HG03280 (cell line): ENCODE measurements around the gene PKHD1.

Source experiments
- ATAC-seq: cut with Tn5 transposase; IDR thresholded peaks from one replicate; pipeline ENCODE4 v1.9.1; 2021; ENCODE audit warnings: mild to moderate bottlenecking, moderate library complexity; ENCODE audit not compliant: unreplicated experiment

Gene PKHD1

GRCh38 chr6:52049252-52050050 lies 38.0 kb downstream of the PKHD1 start:
- no peak for ATAC-seq

DNA sequence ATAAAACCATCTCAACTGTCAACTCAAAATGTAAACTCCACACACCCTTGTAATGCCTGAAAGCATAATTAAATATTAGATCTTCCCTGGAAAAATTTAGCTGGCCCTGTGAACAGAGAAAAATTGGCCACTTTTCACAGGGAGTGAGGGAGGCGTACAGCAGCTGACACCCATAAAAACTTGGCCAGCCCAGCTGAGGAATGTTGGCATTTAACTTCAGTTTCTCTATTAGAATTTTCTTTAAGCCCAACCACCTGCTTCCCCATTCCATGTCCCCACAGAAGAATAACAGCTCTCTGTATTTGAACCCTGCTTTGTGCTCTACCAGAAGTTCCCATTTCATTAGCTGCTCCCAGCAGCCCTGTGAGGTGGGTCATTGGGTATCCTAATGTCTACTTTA lies 41.0 kb downstream of the PKHD1 start:
- ATAC-seq: no peak

DNA sequence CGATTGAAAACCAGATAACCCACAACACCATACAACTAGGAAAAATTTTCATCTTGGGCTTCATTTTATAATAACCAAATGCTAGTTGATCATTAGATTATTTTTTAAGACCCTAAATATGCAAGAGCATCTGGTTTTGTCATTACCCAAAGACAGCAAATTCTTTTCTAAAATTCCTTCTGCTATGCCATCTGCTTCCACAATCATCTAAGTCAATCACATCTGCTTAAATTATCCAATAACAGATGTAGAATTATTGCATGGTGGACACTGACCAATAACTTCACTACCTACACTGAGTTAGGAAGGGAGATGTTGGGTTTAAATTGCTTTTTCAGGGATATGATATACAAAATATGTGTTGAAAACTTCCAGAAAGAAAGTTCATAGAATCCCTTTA lies 41.9 kb downstream of the PKHD1 start:
- ATAC-seq: no peak

DNA sequence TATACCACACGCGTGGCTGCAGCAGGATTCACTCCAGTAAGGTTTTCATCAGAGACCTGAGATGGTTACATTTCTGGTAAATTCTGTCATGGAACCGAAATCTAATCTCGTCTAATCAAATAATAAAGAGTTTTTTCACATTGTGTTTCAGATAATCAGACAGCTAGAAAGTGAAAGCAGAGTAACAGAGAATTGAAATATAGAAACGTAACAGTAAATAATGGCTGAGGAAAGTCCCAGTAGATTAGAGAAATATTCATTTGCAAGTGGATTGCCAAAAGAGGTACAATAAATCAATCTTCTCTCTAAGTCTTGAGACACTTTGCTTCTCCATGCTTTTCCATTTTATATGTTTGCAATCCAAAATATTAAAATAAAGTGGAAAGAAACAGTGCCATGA lies 42.4 kb downstream of the PKHD1 start:
- ATAC-seq: no peak

- ATAC-seq: no peak
Measured at GRCh38 chr6:52042141-52042885, 45.1 kb downstream of the PKHD1 start.

DNA sequence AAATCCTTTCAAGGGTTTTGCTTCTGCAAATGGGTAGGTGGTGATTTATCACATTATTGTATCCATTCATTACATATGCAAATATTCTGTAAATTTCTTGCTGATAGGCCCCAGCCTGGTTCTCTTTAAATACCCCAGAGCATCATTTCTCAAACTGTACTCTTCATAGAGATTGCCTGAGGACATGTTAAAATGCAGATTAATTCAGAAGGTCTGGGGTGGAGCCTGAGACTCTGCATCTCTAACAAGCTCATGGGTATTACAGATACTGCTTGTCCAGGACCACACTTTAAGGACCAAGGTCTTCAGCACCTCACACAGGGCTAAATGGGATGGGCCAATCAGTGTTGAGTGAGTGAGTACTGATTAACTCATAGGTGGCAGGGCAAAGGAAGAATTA lies 46.3 kb downstream of the PKHD1 start:
- ATAC-seq: no peak

GRCh38 chr6:52027699-52028098 lies 59.7 kb downstream of the PKHD1 start:
- ATAC-seq: no peak

DNA sequence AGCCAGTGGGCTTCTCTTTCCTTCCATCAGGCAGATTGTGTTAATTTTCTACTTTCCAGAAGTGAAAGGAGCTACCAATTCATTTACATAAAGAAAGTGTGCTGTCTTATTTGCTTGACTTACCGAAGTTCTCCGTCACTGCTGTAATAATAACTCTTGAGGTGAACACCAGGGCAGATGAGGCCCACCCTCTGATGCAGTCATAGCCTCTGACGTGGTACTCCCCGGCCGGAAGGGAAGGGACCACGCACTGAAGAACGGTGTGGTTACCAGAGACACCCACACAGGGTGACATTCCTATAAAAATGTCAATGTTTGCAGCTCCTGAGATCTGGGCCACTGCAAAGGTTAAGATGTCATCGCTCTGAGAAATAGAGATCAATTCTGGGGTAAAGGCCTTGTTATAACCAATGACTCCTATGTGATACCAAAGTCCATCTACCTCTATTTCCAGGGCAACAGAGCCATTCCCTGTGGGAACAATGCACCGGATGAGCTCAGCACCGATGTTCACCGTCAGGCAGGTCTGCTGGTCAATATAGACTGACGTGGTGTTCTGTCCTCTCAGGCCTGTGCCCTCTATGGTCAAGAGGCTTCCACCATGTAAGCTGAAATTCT lies 62.9 kb downstream of the PKHD1 start:
- ATAC-seq: no peak

- no peak for ATAC-seq
Measured at GRCh38 chr6:52022675-52023074, 64.7 kb downstream of the PKHD1 start.

DNA sequence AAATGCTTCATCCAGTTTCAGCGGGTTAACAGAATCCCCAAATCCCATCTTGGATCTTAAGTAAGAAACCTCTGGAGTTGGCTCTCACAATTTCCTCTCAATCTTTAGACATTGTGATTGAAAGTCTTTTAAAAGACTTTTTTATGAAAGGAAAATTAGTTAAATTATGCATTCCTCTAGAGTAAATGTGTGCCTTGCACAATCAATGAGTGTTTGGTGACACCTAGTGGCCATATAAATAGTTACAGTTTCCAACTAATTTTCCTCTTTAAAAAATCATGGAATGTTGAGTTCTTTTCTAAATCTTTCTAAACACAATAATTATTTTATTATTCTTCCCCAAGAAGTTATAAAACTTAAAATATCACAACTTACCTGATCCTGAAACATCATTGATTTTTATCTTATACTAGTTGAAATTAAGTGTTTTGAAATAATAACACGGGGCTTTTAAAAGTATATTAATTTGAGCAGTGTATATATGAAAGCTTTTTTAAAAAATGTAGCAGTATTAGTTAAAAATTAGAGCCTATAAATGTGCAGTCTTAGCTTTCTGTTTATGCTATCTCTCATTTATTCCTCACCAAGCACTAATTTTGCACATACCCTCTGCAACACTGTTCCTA lies 66.4 kb downstream of the PKHD1 start:
- no peak for ATAC-seq

GRCh38 chr6:52019881-52020280 lies 67.5 kb downstream of the PKHD1 start:
- ATAC-seq: no peak

- ATAC-seq: no peak
Measured at GRCh38 chr6:52019092-52019491, 68.3 kb downstream of the PKHD1 start.

DNA sequence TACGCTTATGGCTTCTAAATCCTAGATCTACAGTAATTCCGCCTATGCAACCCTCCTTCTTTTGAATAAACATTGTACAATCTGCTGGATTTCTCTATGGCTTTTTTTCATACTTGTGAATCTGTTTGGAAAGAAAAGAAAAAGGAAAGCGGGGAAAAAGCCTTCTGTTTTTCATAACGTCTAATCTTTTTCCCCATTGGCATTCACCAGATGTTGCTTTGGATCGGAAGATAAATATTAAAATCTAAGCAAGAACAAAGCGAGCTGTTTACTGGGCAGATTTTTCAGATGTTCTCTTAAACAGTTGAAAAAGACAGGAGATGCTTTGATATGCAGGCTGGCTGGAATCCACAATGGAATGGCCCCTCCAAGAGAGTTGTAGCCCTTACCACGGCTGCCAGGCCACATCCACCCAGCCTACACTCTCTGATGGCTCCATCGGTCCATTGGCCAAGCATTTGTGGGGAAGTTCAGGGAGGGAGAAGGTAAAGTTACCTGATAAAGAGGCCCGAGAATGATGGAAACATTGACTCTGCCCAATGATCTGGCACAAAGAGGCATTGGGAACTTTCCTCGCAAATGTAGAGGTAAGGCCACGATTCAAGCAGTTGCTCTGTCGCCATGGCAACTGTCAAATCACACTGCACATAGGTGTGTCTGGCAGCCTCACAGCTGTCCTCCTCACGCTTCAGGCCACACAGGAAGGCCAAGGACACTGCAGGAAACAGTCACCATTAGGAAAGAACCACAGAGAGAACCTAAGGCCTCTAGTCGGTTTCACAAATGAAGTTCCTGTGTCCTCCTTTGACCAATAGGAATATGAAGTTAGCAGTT lies 70.3 kb downstream of the PKHD1 start:
- peak; percentile 45 for ATAC-seq

DNA sequence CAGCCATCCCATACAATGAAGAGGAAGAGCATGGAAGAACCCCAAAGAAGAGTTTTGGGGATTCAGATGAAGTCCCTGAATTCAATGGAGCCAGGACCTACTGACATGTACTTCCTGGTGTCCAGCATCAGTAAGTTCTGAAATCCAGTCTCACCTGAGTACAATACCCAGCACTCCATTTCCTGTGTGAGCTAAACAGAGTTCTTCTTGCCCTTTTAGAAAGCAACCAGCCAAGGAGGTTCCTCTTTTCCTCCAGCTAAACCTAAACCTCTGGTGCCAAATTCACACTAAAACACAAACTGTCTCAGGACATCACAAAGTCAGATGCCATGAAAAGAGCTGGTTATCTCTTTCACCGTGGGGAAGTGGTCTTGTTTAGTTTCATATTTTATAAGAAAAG lies 71.5 kb downstream of the PKHD1 start:
- ATAC-seq: no peak

DNA sequence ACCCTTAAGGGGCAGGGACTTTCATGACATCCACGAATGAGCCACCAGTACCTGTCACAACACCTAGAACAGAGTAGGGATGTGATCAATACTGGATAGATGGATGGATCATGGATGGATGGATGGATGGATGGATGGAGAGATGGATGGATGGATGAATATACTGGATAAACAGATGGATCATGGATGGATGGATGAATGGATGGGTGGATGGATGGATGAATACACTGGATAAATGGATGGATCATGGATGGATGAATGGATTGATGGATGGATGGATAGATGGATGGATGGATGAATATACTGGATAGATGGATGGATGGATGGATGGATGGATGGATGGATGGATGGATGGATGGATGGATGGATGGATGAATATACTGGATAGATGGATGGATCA lies 73.0 kb downstream of the PKHD1 start:
- no peak for ATAC-seq

GRCh38 chr6:52013035-52013434 lies 74.4 kb downstream of the PKHD1 start:
- ATAC-seq: no peak

DNA sequence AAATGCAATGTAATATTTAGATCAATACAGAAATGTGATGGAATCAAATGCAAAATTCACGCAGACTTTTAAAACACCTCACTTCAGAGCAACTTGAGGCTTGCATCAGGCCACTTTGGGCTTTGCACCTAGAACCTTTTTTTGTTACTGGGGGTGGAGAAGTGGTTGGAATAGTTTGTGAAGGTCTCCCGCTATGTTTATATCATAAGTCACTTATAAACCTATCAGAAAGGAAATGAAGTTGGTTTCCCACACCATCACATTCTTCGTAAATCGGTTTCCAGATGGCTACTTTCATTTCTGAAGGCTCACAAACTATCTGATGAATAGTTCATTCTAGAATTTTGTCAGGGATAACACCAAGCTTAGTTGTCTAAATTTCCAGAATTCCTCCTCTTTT lies 74.8 kb downstream of the PKHD1 start:
- ATAC-seq: no peak

DNA sequence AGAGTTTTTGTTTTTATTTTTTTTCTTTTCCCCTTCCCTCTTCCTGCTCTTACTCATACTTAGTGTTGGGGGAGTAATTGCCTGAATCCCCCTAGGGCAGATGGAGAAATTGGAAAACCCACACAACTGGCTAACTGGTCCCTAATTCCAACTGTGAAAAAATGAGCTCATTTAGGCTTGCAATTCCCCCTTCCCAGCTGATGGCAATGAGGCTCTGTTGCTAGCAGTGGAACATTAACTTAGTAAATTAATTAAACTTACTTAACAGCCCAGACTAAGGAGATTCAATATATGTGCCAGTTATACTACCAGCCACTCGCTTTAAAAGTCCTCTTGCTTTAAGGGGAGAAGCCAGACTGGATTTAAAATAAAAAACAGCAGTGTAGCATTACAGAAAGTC lies 76.6 kb downstream of the PKHD1 start:
- ATAC-seq: no peak

DNA sequence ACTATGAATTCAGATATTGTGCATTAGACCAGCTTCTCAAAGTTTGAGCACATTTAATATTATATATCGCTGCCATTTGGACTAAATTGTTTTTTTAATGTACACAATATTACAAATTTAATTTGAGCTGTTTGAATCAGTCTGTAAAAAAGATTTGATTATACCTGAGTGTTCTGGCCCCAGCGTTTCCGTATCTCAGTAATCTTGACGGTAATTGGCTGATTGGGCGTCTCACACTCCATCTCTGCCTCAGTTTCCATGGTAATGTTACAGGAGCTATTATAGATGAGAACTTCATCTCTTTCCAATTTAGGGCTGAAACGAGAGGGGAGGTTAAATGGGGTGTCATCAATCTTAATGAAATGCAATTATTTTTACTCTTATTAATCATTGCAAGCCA lies 77.3 kb downstream of the PKHD1 start:
- no peak for ATAC-seq

DNA sequence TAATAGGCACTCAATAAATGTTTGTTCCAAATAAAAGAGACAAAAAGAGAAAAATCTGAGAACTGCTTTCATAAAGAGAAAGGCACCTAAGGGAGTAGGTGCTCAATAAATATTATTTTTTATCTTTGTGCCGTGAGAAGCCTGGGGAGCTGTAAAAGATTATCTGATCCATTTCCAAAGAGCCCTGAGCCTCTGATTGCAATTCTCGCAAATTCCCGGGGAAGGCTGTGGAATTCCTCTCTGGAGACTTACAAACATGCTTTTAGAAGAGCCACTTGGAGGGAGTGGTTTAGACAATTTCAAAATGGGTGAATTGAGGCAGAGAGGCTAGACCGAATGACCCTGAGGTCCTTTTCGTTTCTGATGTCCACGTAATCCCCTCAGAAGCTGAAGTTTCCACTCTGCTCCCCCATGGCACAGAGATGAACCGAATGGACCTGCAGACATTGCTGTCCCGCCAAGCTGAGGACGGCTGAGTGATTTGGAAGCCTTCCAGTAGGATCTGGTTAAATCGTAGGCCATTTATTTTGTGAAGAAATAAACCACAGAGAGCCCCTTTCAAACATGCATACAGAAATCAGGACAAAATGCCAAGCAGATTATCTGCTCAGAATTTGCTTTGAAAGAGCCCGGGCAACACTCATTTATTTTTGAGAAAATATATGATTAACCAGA lies 77.8 kb downstream of the PKHD1 start:
- ATAC-seq: no peak
